ENCODE measurements around the gene LMF2. TPM values are rescaled to one million over a fixed set of nuclear protein-coding genes. Genes with fewer than 3 reads are reported as not detected.
"Not testable (repeated sequence)": the region's sequence is repeated elsewhere in the genome, so short reads cannot be mapped to it uniquely, and the experiment has no call there.

Gene LMF2
- polyA plus RNA-seq, 1 of the 3 experiments (the other 2 are of a cell fraction), result 34.3 TPM

GRCh38 chr22:50521710-50522109 lies 14.2 kb upstream of the LMF2 start:
- Histone ChIP-seq H3K4me3 (ENCODE audit: low read depth in 2 of 2, low read length in 1 of 2) (no peak overlapping the region), H3K9ac (no peak overlapping the region), H4K20me1 (ENCODE audit: insufficient read depth) (peaks cover 8% of the 10 kb centered on the region; the same call in 1 of the 2 replicates), H3K4me1 (ENCODE audit: control insufficient read depth in 1 of 2, insufficient read depth in 2 of 2, low read depth in 1 of 2, low read length in 1 of 2) (peaks cover 7 to 16% of the 10 kb centered on the region in 2 experiments; a peak in 2 of 4 replicates), H3K4me2 (no peak overlapping the region), H3K9me3 (no peaks in the 10 kb centered on the region), H3K79me2 (ENCODE audit: insufficient read depth) (peaks cover 21% of the 10 kb centered on the region), H2AFZ (ENCODE audit: low read depth) (no peak overlapping the region), H3K27me3 (ENCODE audit: insufficient read depth) (no peaks in the 10 kb centered on the region), H3K36me3 (replicated peaks in 1 of 2; ENCODE audit: control insufficient read depth in 1 of 2, insufficient read depth in 2 of 2, low read length in 1 of 2) (peaks cover 7 to 50% of the 10 kb centered on the region in 2 experiments), H3K9me2 (no peaks in the 10 kb centered on the region), H3K27ac (ENCODE audit: low read depth in 2 of 2, low read length in 1 of 2) (no peak overlapping the region), H3F3A (replicated peaks; ENCODE audit: insufficient read depth) (peaks cover 8% of the 10 kb centered on the region)
- WGBS (ENCODE audit: low lambda C conversion rate), result 98% methylated on average over 5 of the region's 10 CpGs
- no peak for TF ChIP-seq REST (IDR thresholded peaks at IDR 0.05; ENCODE audit: low read depth, low read length)
- no peak for TF ChIP-seq ELF1 (IDR thresholded peaks at IDR 0.05)
- no peak for TF ChIP-seq CTCF (IDR thresholded peaks at IDR 0.05)
- TF ChIP-seq TAF1 (IDR thresholded peaks at IDR 0.05; ENCODE audit: borderline replicate concordance, low read depth, low read length), result no peak
- TF ChIP-seq NRF1 (IDR thresholded peaks at IDR 0.05; ENCODE audit: low read depth, low read length), result no peak
- TF ChIP-seq EZH2phosphoT487 (IDR thresholded peaks at IDR 0.05; ENCODE audit: borderline replicate concordance, low read depth), result no peak
- TF ChIP-seq MXI1 (IDR thresholded peaks at IDR 0.05; ENCODE audit: low read depth, low read length), result no peak
- TF ChIP-seq TEAD4 (IDR thresholded peaks at IDR 0.05; ENCODE audit: borderline replicate concordance, insufficient read depth), result no peak
- TF ChIP-seq RXRA (IDR thresholded peaks at IDR 0.05; ENCODE audit: borderline replicate concordance, low read depth), result no peak
- no peak for TF ChIP-seq JUND (IDR thresholded peaks at IDR 0.05)
- TF ChIP-seq CHD2 (IDR thresholded peaks at IDR 0.05; ENCODE audit: low read length, partially characterized antibody), result no peak
- ChIA-PET CTCF (interaction anchor here (2.5 kb wide), 1 partner anchor 24 kb away, joined by 6 read pairs; no protein-coding TSS in a partner anchor), POLR2A (no interaction called here)
- DNase-seq, result no peak

GRCh38 chr22:50520826-50521453 lies 13.4 kb upstream of the LMF2 start:
- Histone ChIP-seq H3K27me3 (ENCODE audit: insufficient read depth) (no peaks in the 10 kb centered on the region), H3K27ac (ENCODE audit: low read depth in 2 of 2, low read length in 1 of 2) (no peak overlapping the region), H3K9me3 (no peaks in the 10 kb centered on the region), H3K79me2 (ENCODE audit: insufficient read depth) (peaks cover 28% of the 10 kb centered on the region), H2AFZ (ENCODE audit: low read depth) (no peak overlapping the region), H3K4me2 (no peak overlapping the region), H3K4me3 (ENCODE audit: low read depth in 2 of 2, low read length in 1 of 2) (no peak overlapping the region), H3K9ac (no peak overlapping the region), H4K20me1 (ENCODE audit: insufficient read depth) (peaks cover 8% of the 10 kb centered on the region; the same call in 1 of the 2 replicates), H3K9me2 (no peaks in the 10 kb centered on the region), H3K4me1 (ENCODE audit: control insufficient read depth in 1 of 2, insufficient read depth in 2 of 2, low read depth in 1 of 2, low read length in 1 of 2) (peaks cover 7 to 13% of the 10 kb centered on the region in 2 experiments; a peak in 2 of 4 replicates), H3K36me3 (replicated peaks in 1 of 2; ENCODE audit: control insufficient read depth in 1 of 2, insufficient read depth in 2 of 2, low read length in 1 of 2) (peaks cover 7 to 54% of the 10 kb centered on the region in 2 experiments), H3F3A (replicated peaks; ENCODE audit: insufficient read depth) (no peaks in the 10 kb centered on the region)
- WGBS (ENCODE audit: low lambda C conversion rate), result 88% methylated on average over 7 of the region's 13 CpGs
- TF ChIP-seq SMC3 (IDR thresholded peaks at IDR 0.05; ENCODE audit: low read depth, low read length) (no peak), USF2 (IDR thresholded peaks at IDR 0.05; ENCODE audit: borderline replicate concordance, low read depth, low read length) (no peak), RXRA (IDR thresholded peaks at IDR 0.05; ENCODE audit: borderline replicate concordance, low read depth) (no peak), GATA2 (CRISPR knock-in tag; IDR thresholded peaks at IDR 0.05) (no peak)
- ChIA-PET CTCF (no interaction called here), POLR2A (no interaction called here)
- DNase-seq, result no peak

- H3K9ac ChIP-seq, POLR2A ChIA-PET: not testable (repeated sequence)
These were observed 12.7 kb upstream of the LMF2 start for GRCh38 chr22:50520184-50520583.

More at GRCh38 chr22:50520184-50520583, 12.7 kb upstream of the LMF2 start:
- H2AFZ ChIP-seq (ENCODE audit: low read depth); H4K20me1 ChIP-seq (ENCODE audit: insufficient read depth); H3K4me2 ChIP-seq; H3K9me2 ChIP-seq; H3K4me3 ChIP-seq (ENCODE audit: low read depth in 2 of 2, low read length in 1 of 2); H3K9me3 ChIP-seq; H3K27me3 ChIP-seq (ENCODE audit: insufficient read depth); H3K27ac ChIP-seq (ENCODE audit: low read depth in 2 of 2, low read length in 1 of 2); DNase-seq; CTCF ChIA-PET; H3F3A ChIP-seq (replicated peaks; ENCODE audit: insufficient read depth): not testable (repeated sequence)
- peaks cover 7 to 54% of the 10 kb centered on the region in 2 experiments for H3K36me3 ChIP-seq (replicated peaks in 1 of 2; ENCODE audit: control insufficient read depth in 1 of 2, insufficient read depth in 2 of 2, low read length in 1 of 2)
- WGBS (ENCODE audit: low lambda C conversion rate), result 96% methylated on average over 8 of the region's 8 CpGs
- peaks cover 35% of the 10 kb centered on the region for H3K79me2 ChIP-seq (ENCODE audit: insufficient read depth)
- H3K4me1 ChIP-seq (ENCODE audit: control insufficient read depth in 1 of 2, insufficient read depth in 2 of 2, low read depth in 1 of 2, low read length in 1 of 2), result peaks cover 7 to 13% of the 10 kb centered on the region in 2 experiments; a peak in 2 of 4 replicates
